GM23338 (cell line): Measurements from ENCODE around the gene CD4. TPM values are rescaled to one million over a fixed set of nuclear protein-coding genes. Genes with fewer than 3 reads are reported as not detected.

ENCODE experiments used
- ATAC-seq: fragments of 200-7000 bp; cut with Tn5 transposase; 3 replicates; pipeline ENCODE4 v1.9.1; 2020
- DNase-seq: peaks from one replicate; pipeline ENCODE4 v3.0.0-alpha.2; 2015; ENCODE audit warnings: low spot score
- H2AFZ ChIP-seq: fragments of 200-600 bp; sonication (generic); 2 replicates; pipeline ENCODE4 v1.8.0; 2016; ENCODE audit warnings: antibody characterized with exemption, mild to moderate bottlenecking, moderate library complexity
- H3F3A ChIP-seq: fragments of 200-600 bp; sonication (generic); replicated peaks from 2 replicates; pipeline ENCODE4 v1.8.0; 2017; ENCODE audit warnings: antibody characterized with exemption, mixed run types, low read depth
- H3K27ac ChIP-seq: fragments of 200-600 bp; sonication (generic); 2 replicates; pipeline ENCODE4 v1.6.1; 2016; ENCODE audit warnings: low read depth
- H3K27me3 ChIP-seq: fragments of 200-600 bp; sonication (generic); 2 replicates; pipeline ENCODE4 v1.8.0; 2016; ENCODE audit warnings: mild to moderate bottlenecking, mixed run types, moderate library complexity; ENCODE audit not compliant: insufficient read depth
- H3K36me3 ChIP-seq: fragments of 200-600 bp; sonication (generic); 2 replicates; pipeline ENCODE4 v1.8.0; 2016; ENCODE audit warnings: mild to moderate bottlenecking; ENCODE audit not compliant: insufficient read depth
- H3K4me1 ChIP-seq: fragments of 200-600 bp; sonication (generic); 2 replicates; pipeline ENCODE4 v1.8.0; 2016; ENCODE audit warnings: mild to moderate bottlenecking, moderate library complexity; ENCODE audit not compliant: insufficient read depth
- H3K4me2 ChIP-seq: fragments of 200-600 bp; sonication (generic); 2 replicates; pipeline ENCODE4 v1.7.1; 2017; ENCODE audit warnings: mixed run types
- H3K4me3 ChIP-seq: fragments of 200-600 bp; sonication (generic); 2 replicates; pipeline ENCODE4 v1.6.1; 2016; ENCODE audit warnings: mixed run types
- H3K79me2 ChIP-seq: fragments of 200-600 bp; sonication (generic); replicated peaks from 2 replicates; pipeline ENCODE4 v1.8.0; 2017; ENCODE audit warnings: mild to moderate bottlenecking; ENCODE audit not compliant: insufficient read depth
- H3K9me2 ChIP-seq: fragments of 200-600 bp; sonication (generic); 2 replicates; pipeline ENCODE4 v1.8.0; 2017; ENCODE audit not compliant: insufficient read depth
- H4K20me1 ChIP-seq: fragments of 200-600 bp; sonication (generic); replicated peaks from 2 replicates; pipeline ENCODE4 v1.8.0; 2017; ENCODE audit warnings: mild to moderate bottlenecking; ENCODE audit not compliant: insufficient read depth
- H3K27ac Mint-ChIP-seq: 2 replicates; pipeline ENCODE4 v1.8.0; 2020; ENCODE audit warnings: inconsistent platforms, mild to moderate bottlenecking, moderate library complexity, mixed read lengths
- H3K27me3 Mint-ChIP-seq: 3 replicates; pipeline ENCODE4 v1.8.0; 2022; ENCODE audit warnings: low read depth, mild to moderate bottlenecking, moderate library complexity, mixed read lengths, inconsistent platforms; ENCODE audit not compliant: insufficient read depth, poor library complexity
- H3K36me3 Mint-ChIP-seq: 3 replicates; pipeline ENCODE4 v1.8.0; 2021; ENCODE audit warnings: low read depth, mild to moderate bottlenecking, inconsistent platforms, moderate library complexity, mixed read lengths
- H3K4me1 Mint-ChIP-seq: 3 replicates; pipeline ENCODE4 v1.8.0; 2020; ENCODE audit warnings: mild to moderate bottlenecking, inconsistent platforms, mixed read lengths
- H3K4me3 Mint-ChIP-seq: 3 replicates; pipeline ENCODE4 v1.8.0; 2021; ENCODE audit warnings: moderate library complexity, mild to moderate bottlenecking, inconsistent platforms, mixed read lengths
- H3K9me3 Mint-ChIP-seq: 3 replicates; pipeline ENCODE4 v1.8.0; 2020; ENCODE audit warnings: moderate library complexity, mild to moderate bottlenecking, inconsistent platforms, mixed read lengths
- CREB1 ChIP-seq: fragments of 250-450 bp; sonication (Bioruptor Pico); IDR thresholded peaks from 2 replicates; pipeline ENCODE4 v1.5.0; 2020; ENCODE audit warnings: low read depth, mild to moderate bottlenecking, moderate library complexity
- CTCF ChIP-seq, 2 experiments: fragments of 200-600 bp in 1 of 2; sonication (generic) in 1 of 2; conservative IDR thresholded peaks; 2 replicates each; pipeline versions ENCODE4 v1.5.1 to v1.6.1; 2016 to 2017; ENCODE audit warnings: antibody characterized with exemption in 2 of 2, low read depth in 2 of 2, mild to moderate bottlenecking in 2 of 2, moderate library complexity in 1 of 2
- ETS1 ChIP-seq: IDR thresholded peaks from 2 replicates; pipeline ENCODE4 v1.6.1; 2016; ENCODE audit warnings: antibody characterized with exemption
- EZH2 ChIP-seq: fragments of 200-600 bp; sonication (generic); IDR thresholded peaks from one replicate; pipeline ENCODE4 v1.8.0; 2017; ENCODE audit warnings: antibody characterized with exemption, mild to moderate bottlenecking, low read depth; ENCODE audit not compliant: unreplicated experiment
- EZH2phosphoT487 ChIP-seq: fragments of 200-600 bp; sonication (generic); IDR thresholded peaks from one replicate; pipeline ENCODE4 v1.8.1; 2018; ENCODE audit warnings: antibody characterized with exemption; ENCODE audit not compliant: unreplicated experiment
- JUNB ChIP-seq: IDR thresholded peaks from one replicate; pipeline ENCODE4 v1.6.1; 2016; ENCODE audit warnings: antibody characterized with exemption; ENCODE audit not compliant: unreplicated experiment
- NANOG ChIP-seq: IDR thresholded peaks from 2 replicates; pipeline ENCODE4 v1.6.1; 2016; ENCODE audit warnings: antibody characterized with exemption, borderline replicate concordance
- POLR2AphosphoS5 ChIP-seq: IDR thresholded peaks from 2 replicates; pipeline ENCODE4 v1.6.1; 2016; ENCODE audit warnings: antibody characterized with exemption, low read depth
- STAT1 ChIP-seq: IDR thresholded peaks from one replicate; pipeline ENCODE4 v1.6.1; 2016; ENCODE audit warnings: antibody characterized with exemption; ENCODE audit not compliant: unreplicated experiment
- ZNF114 ChIP-seq: fragments of 250-450 bp; sonication (Bioruptor Pico); IDR thresholded peaks from 2 replicates; pipeline ENCODE4 v1.5.0; 2020; ENCODE audit warnings: mild to moderate bottlenecking, moderate library complexity
- ZNF331 ChIP-seq: fragments of 250-450 bp; sonication (Bioruptor Pico); IDR thresholded peaks from 2 replicates; pipeline ENCODE4 v1.5.0; 2020; ENCODE audit warnings: low read depth, mild to moderate bottlenecking, moderate library complexity
- polyA plus RNA-seq: library from polyadenylated mRNA; unstranded; fragments of >200 nt; fragmentation: Nextera tagmentation; extraction: Ambion mirVana; gene quantifications from 2 replicates; pipeline ENCODE4 v1.2.1, GENCODE V29; 2016
- total RNA-seq: library from RNA; depleted of rRNA; stranded (reverse); fragments of >200 nt; shearing (Covaris generic); gene quantifications from 2 replicates; pipeline ENCODE4 v1.2.3, GENCODE V29; 2014
- TF ChIP-seq, protein P1 (sequence below): fragments of 250-450 bp; sonication (Bioruptor Pico); IDR thresholded peaks from 2 replicates; pipeline ENCODE4 v1.5.0; 2020; ENCODE audit warnings: mild to moderate bottlenecking, moderate library complexity
- TF ChIP-seq, protein P2 (sequence below): IDR thresholded peaks from one replicate; pipeline ENCODE4 v1.6.1; 2018; ENCODE audit warnings: antibody characterized with exemption; ENCODE audit not compliant: unreplicated experiment

The CD4 gene
- total and polyA plus RNA-seq, 2 experiments from 2014 or later: 1.5 to 2.0 TPM

- TF ChIP-seq, protein P1, sequence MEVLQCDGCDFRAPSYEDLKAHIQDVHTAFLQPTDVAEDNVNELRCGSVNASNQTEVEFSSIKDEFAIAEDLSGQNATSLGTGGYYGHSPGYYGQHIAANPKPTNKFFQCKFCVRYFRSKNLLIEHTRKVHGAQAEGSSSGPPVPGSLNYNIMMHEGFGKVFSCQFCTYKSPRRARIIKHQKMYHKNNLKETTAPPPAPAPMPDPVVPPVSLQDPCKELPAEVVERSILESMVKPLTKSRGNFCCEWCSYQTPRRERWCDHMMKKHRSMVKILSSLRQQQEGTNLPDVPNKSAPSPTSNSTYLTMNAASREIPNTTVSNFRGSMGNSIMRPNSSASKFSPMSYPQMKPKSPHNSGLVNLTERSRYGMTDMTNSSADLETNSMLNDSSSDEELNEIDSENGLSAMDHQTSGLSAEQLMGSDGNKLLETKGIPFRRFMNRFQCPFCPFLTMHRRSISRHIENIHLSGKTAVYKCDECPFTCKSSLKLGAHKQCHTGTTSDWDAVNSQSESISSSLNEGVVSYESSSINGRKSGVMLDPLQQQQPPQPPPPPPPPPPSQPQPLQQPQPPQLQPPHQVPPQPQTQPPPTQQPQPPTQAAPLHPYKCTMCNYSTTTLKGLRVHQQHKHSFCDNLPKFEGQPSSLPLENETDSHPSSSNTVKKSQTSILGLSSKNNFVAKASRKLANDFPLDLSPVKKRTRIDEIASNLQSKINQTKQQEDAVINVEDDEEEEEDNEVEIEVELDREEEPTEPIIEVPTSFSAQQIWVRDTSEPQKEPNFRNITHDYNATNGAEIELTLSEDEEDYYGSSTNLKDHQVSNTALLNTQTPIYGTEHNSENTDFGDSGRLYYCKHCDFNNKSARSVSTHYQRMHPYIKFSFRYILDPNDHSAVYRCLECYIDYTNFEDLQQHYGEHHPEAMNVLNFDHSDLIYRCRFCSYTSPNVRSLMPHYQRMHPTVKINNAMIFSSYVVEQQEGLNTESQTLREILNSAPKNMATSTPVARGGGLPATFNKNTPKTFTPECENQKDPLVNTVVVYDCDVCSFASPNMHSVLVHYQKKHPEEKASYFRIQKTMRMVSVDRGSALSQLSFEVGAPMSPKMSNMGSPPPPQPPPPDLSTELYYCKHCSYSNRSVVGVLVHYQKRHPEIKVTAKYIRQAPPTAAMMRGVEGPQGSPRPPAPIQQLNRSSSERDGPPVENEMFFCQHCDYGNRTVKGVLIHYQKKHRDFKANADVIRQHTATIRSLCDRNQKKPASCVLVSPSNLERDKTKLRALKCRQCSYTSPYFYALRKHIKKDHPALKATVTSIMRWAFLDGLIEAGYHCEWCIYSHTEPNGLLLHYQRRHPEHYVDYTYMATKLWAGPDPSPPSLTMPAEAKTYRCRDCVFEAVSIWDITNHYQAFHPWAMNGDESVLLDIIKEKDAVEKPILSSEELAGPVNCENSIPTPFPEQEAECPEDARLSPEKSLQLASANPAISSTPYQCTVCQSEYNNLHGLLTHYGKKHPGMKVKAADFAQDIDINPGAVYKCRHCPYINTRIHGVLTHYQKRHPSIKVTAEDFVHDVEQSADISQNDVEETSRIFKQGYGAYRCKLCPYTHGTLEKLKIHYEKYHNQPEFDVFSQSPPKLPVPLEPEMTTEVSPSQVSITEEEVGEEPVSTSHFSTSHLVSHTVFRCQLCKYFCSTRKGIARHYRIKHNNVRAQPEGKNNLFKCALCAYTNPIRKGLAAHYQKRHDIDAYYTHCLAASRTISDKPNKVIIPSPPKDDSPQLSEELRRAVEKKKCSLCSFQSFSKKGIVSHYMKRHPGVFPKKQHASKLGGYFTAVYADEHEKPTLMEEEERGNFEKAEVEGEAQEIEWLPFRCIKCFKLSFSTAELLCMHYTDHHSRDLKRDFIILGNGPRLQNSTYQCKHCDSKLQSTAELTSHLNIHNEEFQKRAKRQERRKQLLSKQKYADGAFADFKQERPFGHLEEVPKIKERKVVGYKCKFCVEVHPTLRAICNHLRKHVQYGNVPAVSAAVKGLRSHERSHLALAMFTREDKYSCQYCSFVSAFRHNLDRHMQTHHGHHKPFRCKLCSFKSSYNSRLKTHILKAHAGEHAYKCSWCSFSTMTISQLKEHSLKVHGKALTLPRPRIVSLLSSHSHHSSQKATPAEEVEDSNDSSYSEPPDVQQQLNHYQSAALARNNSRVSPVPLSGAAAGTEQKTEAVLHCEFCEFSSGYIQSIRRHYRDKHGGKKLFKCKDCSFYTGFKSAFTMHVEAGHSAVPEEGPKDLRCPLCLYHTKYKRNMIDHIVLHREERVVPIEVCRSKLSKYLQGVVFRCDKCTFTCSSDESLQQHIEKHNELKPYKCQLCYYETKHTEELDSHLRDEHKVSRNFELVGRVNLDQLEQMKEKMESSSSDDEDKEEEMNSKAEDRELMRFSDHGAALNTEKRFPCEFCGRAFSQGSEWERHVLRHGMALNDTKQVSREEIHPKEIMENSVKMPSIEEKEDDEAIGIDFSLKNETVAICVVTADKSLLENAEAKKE (CRISPR knock-in tag): no peak
These were observed 40.6 kb upstream of the CD4 start (continued) for GRCh38 chr12:6748761-6749160.

DNA sequence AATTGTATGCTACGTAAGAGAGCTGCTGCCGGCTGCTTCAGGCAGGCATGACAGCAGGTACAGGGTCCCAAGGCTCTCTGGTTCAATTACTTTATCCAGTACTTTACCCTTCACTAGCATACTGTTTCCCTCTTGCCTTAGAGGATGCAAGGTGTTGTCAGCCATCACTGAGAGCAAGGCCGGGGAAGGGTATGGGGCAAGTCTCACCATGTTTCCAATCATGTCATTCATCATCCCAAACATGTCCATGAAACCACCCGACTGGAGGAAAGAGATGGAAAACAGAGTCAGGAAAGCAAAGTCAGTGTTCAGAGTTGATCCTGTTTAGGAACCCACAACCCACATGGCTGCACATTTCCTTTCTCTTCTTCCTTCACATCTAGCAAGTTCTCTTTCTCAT lies 38.8 kb upstream of the CD4 start:
- H3K27me3 ChIP-seq: no peaks in the 10 kb centered on the region
- peaks cover 15% of the 10 kb centered on the region; the same call in 1 of the 2 replicates for H4K20me1 ChIP-seq
- H3K4me2 ChIP-seq: no peak overlapping the region
- Mint-ChIP-seq H3K36me3 (peaks cover 65% of the 10 kb centered on the region), H3K4me1 (peaks cover 19% of the 10 kb centered on the region), H3K27me3 (peaks cover 21% of the 10 kb centered on the region), H3K27ac (no peak overlapping the region), H3K4me3 (no peak overlapping the region), H3K9me3 (no peaks in the 10 kb centered on the region)
- H3K27ac ChIP-seq: no peak overlapping the region
- no peak overlapping the region for H3K4me3 ChIP-seq
- no peak for DNase-seq
- H3K36me3 ChIP-seq: peaks cover 35% of the 10 kb centered on the region
- H3F3A ChIP-seq: 0 out of 2 replicates have a peak, but pooled peaks cover 9% of the 10 kb centered on the region
- no peak for ATAC-seq
- no peak overlapping the region for H2AFZ ChIP-seq
- H3K4me1 ChIP-seq: peaks cover 17% of the 10 kb centered on the region
- H3K79me2 ChIP-seq: peaks cover 24% of the 10 kb centered on the region
- H3K9me2 ChIP-seq: no peaks in the 10 kb centered on the region
- TF ChIP-seq ETS1 (no peak), JUNB (no peak), STAT1 (no peak), CTCF (conservative IDR thresholded peaks at IDR 0.05; ENCODE audit: low read depth in 2 of 2) (no peak), EZH2 (no peak), ZNF114 (no peak), ZNF331 (CRISPR knock-in tag) (no peak), EZH2phosphoT487 (no peak), CREB1 (CRISPR knock-in tag) (no peak), NANOG (no peak), POLR2AphosphoS5 (no peak)
- TF ChIP-seq, protein P2, sequence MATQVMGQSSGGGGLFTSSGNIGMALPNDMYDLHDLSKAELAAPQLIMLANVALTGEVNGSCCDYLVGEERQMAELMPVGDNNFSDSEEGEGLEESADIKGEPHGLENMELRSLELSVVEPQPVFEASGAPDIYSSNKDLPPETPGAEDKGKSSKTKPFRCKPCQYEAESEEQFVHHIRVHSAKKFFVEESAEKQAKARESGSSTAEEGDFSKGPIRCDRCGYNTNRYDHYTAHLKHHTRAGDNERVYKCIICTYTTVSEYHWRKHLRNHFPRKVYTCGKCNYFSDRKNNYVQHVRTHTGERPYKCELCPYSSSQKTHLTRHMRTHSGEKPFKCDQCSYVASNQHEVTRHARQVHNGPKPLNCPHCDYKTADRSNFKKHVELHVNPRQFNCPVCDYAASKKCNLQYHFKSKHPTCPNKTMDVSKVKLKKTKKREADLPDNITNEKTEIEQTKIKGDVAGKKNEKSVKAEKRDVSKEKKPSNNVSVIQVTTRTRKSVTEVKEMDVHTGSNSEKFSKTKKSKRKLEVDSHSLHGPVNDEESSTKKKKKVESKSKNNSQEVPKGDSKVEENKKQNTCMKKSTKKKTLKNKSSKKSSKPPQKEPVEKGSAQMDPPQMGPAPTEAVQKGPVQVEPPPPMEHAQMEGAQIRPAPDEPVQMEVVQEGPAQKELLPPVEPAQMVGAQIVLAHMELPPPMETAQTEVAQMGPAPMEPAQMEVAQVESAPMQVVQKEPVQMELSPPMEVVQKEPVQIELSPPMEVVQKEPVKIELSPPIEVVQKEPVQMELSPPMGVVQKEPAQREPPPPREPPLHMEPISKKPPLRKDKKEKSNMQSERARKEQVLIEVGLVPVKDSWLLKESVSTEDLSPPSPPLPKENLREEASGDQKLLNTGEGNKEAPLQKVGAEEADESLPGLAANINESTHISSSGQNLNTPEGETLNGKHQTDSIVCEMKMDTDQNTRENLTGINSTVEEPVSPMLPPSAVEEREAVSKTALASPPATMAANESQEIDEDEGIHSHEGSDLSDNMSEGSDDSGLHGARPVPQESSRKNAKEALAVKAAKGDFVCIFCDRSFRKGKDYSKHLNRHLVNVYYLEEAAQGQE: no peak
